GM10266 (cell line): ENCODE measurements around the gene ADARB2.

Source experiments
- DNase-seq: peaks from one replicate; pipeline ENCODE4 v3.0.0; 2012; ENCODE audit errors: extremely low spot score
- TF ChIP-seq, protein P1 (sequence below): IDR thresholded peaks from 2 replicates; pipeline ENCODE4 v1.5.1; 2012; ENCODE audit warnings: mild to moderate bottlenecking, low read depth; ENCODE audit not compliant: control insufficient read depth, insufficient read depth; ENCODE audit errors: missing control alignments

ADARB2 gene

DNA sequence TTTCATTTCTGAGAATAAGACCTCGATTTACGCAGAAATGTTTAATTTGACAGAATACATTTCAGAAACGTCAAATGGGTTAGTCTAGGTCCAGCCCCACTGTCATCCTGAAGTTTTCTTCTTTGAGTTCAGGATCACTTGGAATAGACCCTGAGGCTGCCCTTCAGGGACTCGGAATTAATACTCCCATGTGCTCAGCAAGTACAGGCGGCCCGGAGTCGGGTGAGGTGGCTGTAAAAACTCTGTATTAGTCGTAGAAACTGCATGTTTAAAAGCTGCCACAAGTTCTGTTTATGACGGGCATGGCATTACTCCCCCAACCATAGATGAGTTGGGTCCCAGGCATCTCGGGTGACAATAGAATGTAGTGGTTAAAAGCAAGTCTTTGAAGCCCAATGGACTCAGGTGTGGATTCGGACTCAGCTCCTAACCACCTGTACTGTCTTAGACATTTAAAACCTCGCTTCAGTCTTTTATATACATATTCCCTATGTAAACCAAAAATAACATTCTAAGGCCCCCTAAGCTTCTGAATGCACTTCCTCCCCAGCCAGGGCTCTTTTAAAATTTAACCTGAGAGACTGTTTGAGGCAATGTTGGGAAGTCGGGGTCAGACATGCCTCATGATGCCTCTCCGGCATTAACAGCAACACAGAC, 216.3 kb downstream of the ADARB2 start:
- TF ChIP-seq, protein P1, sequence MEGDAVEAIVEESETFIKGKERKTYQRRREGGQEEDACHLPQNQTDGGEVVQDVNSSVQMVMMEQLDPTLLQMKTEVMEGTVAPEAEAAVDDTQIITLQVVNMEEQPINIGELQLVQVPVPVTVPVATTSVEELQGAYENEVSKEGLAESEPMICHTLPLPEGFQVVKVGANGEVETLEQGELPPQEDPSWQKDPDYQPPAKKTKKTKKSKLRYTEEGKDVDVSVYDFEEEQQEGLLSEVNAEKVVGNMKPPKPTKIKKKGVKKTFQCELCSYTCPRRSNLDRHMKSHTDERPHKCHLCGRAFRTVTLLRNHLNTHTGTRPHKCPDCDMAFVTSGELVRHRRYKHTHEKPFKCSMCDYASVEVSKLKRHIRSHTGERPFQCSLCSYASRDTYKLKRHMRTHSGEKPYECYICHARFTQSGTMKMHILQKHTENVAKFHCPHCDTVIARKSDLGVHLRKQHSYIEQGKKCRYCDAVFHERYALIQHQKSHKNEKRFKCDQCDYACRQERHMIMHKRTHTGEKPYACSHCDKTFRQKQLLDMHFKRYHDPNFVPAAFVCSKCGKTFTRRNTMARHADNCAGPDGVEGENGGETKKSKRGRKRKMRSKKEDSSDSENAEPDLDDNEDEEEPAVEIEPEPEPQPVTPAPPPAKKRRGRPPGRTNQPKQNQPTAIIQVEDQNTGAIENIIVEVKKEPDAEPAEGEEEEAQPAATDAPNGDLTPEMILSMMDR, result no peak
- DNase-seq, result no peak

DNA sequence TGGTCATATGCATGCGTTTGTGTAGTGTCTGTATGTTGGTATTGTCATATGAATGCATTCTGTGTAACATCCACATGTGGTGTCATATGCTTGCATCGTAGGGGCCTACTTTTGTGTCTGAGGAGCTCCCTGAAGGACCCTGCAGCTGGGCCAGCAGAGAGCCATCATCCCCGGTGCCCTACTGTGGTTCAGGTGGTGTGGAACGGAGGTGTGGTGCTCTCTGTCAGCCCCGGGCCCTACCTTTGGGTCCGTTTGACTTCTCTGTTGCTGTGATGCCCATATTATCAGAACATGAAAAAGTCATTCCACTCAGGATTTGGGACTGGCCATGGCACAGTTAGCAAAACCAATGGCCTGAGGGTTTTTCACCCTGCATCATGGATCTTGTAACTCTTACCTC, 217.9 kb downstream of the ADARB2 start:
- TF ChIP-seq, protein P1, result no peak
- DNase-seq, result no peak

DNA sequence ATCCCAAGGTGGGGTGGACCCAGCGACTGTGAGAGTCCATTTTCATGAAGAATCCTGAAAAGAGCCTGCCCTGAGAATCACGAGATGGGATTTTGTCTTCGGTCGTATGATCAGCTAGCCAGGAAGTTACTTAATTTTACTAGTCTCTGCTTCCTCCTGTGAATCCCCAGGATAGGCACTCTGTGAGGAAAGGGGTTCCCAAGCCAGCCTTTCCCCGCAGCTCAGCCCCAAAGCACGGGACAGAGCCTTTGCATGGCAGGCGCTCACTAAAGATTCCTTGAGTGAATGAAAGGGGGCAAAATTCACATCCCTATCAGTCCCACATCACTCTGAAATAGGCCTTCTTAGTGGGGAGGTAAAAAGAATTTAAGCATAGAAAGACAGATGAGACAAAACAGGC, 219.6 kb downstream of the ADARB2 start:
- TF ChIP-seq, protein P1, result no peak
- no peak for DNase-seq

GRCh38 chr10:1516492-1517165, 220.7 kb downstream of the ADARB2 start:
- TF ChIP-seq, protein P1, result no peak
- DNase-seq, result no peak

DNA sequence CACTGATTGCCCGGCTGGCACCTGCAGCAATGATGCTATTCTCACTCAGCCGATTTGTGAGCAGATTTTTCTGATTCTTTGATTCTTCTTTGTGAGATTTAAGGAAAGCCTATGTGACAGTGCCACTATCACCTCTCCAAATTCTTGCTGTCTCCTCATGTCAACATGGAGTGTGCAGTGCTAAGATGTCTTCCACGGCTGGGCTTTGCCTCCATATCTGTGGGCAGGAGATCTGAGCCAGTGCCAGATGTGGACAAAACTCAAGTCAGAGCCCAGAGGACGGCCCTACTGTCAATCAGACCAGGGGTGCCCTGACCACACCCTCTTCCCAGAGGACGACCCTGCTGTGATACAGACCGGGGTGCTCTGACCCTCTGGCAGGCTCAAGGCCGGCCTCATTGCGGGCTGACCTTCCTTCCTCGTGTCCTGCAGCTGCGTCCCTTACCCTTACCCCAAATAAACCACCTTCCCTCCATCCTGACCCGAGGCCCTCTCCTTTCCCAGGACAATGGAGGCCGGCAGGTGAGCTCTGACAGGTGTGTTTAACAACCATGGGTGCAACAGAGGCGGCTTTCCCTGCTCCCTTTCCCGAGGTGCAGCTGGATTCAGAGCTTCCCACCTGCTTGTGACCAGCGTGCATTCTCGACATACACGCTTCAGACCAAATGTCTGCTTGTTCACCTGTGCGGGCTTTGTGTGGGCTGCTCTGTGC, 221.4 kb downstream of the ADARB2 start:
- DNase-seq, result no peak

DNA sequence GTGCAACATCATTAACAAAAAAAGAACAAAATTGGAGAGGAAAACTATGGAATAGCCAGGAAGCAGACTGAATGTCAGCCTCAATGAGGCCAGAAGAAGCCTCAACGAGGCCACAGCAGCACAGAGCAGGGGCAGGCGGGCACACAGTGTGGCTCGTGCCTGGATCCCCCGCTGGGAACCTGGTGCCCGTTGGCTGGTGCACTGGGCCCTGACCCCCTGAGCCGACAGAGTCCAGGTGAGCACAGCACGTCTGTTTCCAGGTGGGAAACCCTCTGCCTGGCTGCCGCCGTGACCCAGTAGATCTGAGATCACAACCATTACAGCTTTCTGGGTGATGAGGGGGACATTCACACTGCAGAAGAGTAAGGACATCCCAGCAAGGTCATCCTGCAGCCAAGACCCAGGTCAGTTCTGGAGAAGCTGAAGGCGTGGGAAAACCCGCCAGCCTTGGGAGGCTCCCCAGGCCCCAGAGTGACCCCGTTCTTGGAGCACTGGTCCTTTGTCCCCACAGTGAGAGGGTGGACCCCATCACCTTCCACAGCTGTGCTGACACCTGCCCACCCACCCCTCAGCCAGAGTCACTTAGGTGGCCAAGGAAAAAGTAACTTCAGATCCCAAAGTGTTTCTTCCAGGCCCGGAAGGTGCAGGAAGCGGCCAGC, 222.1 kb downstream of the ADARB2 start:
- DNase-seq, result no peak
- TF ChIP-seq, protein P1, result no peak

More for the DNA sequence above, 221.4 kb downstream of the ADARB2 start:
- TF ChIP-seq, protein P1, result no peak
